GM10248 (cell line): ENCODE results near the gene KEAP1.
A peak's percentile ranks its signal among the peaks of the same experiment; 100 is the strongest.

Experiments
- CTCF ChIA-PET: fragments of 300-600 bp; sonication (Branson Sonifier 250); formaldehyde crosslinking; extraction: SDS; loops from one replicate; lab custom pipeline; 2021; ENCODE audit warnings: antibody characterized with exemption; lab: Yijun Ruan, JAX
- POLR2A ChIA-PET: fragments of 350-650 bp; sonication (Branson Sonifier 250); formaldehyde crosslinking; extraction: SDS; loops from one replicate; lab custom pipeline; 2020; ENCODE audit warnings: antibody characterized with exemption; lab: Yijun Ruan, JAX
- DNase-seq: peaks from one replicate; pipeline ENCODE4 v3.0.0; 2012; ENCODE audit errors: extremely low spot score
- CTCF ChIP-seq: IDR thresholded peaks from 2 replicates; pipeline ENCODE4 v1.5.1; 2012; ENCODE audit warnings: mild to moderate bottlenecking, low read depth; ENCODE audit errors: extremely low read depth, missing control alignments, control extremely low read depth

The KEAP1 gene

GRCh38 chr19:10514211-10515145, 11.3 kb upstream of the KEAP1 start:
- DNase-seq: no peak
- POLR2A ChIA-PET: no interaction called here
- CTCF ChIA-PET: no interaction called here
- no peak for TF ChIP-seq CTCF

- ChIA-PET POLR2A (no interaction called here), CTCF (interaction anchor here (1.1 to 2.1 kb wide), 3 partner anchors 9 to 67 kb away, joined by 3 to 4 read pairs (median 3); partner anchors contain the start of gene KEAP1)
- no peak for DNase-seq
- TF ChIP-seq CTCF: no peak
Observed at GRCh38 chr19:10513223-10513622, 10.1 kb upstream of the KEAP1 start.

GRCh38 chr19:10510301-10510802, 7.2 kb upstream of the KEAP1 start:
- POLR2A ChIA-PET: no interaction called here
- peak; percentile 80 for DNase-seq
- peak; percentile 55 for TF ChIP-seq CTCF
- CTCF ChIA-PET: interaction anchor here (0.7 to 5.2 kb wide), 14 partner anchors 10 to 190 kb away, joined by 3 to 31 read pairs (median 4); partner anchors contain the start of gene QTRT1

- ChIA-PET POLR2A (interaction anchor here (0.6 kb wide), 1 partner anchor 14 kb away, joined by 7 read pairs; no protein-coding TSS in a partner anchor), CTCF (interaction anchor here (1.0 to 5.2 kb wide), 9 partner anchors 8 to 192 kb away, joined by 3 to 31 read pairs (median 4); partner anchors contain the start of gene QTRT1)
- no peak for TF ChIP-seq CTCF
Observed at GRCh38 chr19:10508707-10509106, 5.6 kb upstream of the KEAP1 start.

GRCh38 chr19:10508036-10508435, 4.9 kb upstream of the KEAP1 start:
- no peak for TF ChIP-seq CTCF
- ChIA-PET POLR2A (interaction anchor here (0.6 kb wide), 1 partner anchor 13 kb away, joined by 7 read pairs; no protein-coding TSS in a partner anchor), CTCF (interaction anchor here (0.9 to 5.2 kb wide), 7 partner anchors 12 to 193 kb away, joined by 3 to 31 read pairs (median 4); partner anchors contain the start of gene QTRT1)
- DNase-seq: no peak

More at GRCh38 chr19:10508707-10509106, 5.6 kb upstream of the KEAP1 start:
- no peak for DNase-seq

GRCh38 chr19:10505583-10506229, 2.5 kb upstream of the KEAP1 start:
- peak; percentile 67 for TF ChIP-seq CTCF
- POLR2A ChIA-PET: no interaction called here
- CTCF ChIA-PET: interaction anchor here (0.7 to 5.2 kb wide), 7 partner anchors 9 to 195 kb away, joined by 3 to 31 read pairs (median 4); partner anchors contain the start of gene QTRT1

More at GRCh38 chr19:10505583-10506229, 2.5 kb upstream of the KEAP1 start:
- DNase-seq: peak; percentile 72
